MCF 10A (cell line): Measurements from ENCODE around the gene RER1. TPM values are rescaled to one million over a fixed set of nuclear protein-coding genes. Genes with fewer than 3 reads are reported as not detected.

Experiments
- BruUV-seq: library from RNA; stranded (reverse); fragments of 400-500 nt; replicated peaks from 2 replicates; lab custom pipeline; 2021; lab: Mats Ljungman, UMichigan
- CTCF ChIA-PET: fragments of 300-600 bp; sonication (Branson Sonifier 250); formaldehyde crosslinking; extraction: SDS; loops from one replicate; lab custom pipeline; 2021; ENCODE audit warnings: antibody characterized with exemption, inconsistent platforms; lab: Yijun Ruan, JAX
- POLR2A ChIA-PET: fragments of 300-600, 350-650 bp; sonication (Branson Sonifier 250); formaldehyde crosslinking; extraction: SDS; loops from one replicate; lab custom pipeline; 2020; ENCODE audit warnings: antibody characterized with exemption, inconsistent platforms; lab: Yijun Ruan, JAX
- DNase-seq: peaks from one replicate; pipeline ENCODE4 v3.0.0-alpha.2; 2018; ENCODE audit not compliant: unreplicated experiment
- H3K27ac Mint-ChIP-seq: one replicate; pipeline ENCODE4 v1.8.0; 2022; ENCODE audit warnings: mild to moderate bottlenecking, low read depth, mixed read lengths; ENCODE audit not compliant: unreplicated experiment
- H3K27me3 Mint-ChIP-seq: one replicate; pipeline ENCODE4 v1.8.0; 2022; ENCODE audit warnings: mixed read lengths; ENCODE audit not compliant: insufficient read depth, unreplicated experiment
- H3K36me3 Mint-ChIP-seq: one replicate; pipeline ENCODE4 v1.8.0; 2022; ENCODE audit warnings: mild to moderate bottlenecking, moderate library complexity, mixed read lengths; ENCODE audit not compliant: insufficient read depth, unreplicated experiment
- H3K4me1 Mint-ChIP-seq: one replicate; pipeline ENCODE4 v1.8.0; 2022; ENCODE audit warnings: mixed read lengths; ENCODE audit not compliant: insufficient read depth, unreplicated experiment
- H3K4me3 Mint-ChIP-seq: one replicate; pipeline ENCODE4 v1.8.0; 2022; ENCODE audit warnings: mild to moderate bottlenecking, moderate library complexity, mixed read lengths; ENCODE audit not compliant: unreplicated experiment
- H3K9me3 Mint-ChIP-seq: one replicate; pipeline ENCODE4 v1.8.0; 2022; ENCODE audit warnings: mixed read lengths; ENCODE audit not compliant: unreplicated experiment
- CTCF ChIP-seq: fragments of 200-600 bp; IDR thresholded peaks from one replicate; pipeline ENCODE4 v1.8.0; 2022; ENCODE audit warnings: antibody characterized with exemption, mild to moderate bottlenecking; ENCODE audit not compliant: unreplicated experiment
- intact Hi-C: fragments of 100-400 bp; cut with micrococcal nuclease; formaldehyde crosslinking; loops from 2 replicates; pipeline ENCODE4 v1.14.1; 2022
- total RNA-seq: library from RNA; stranded (reverse); gene quantifications from 2 replicates; pipeline ENCODE4 v1.2.3, GENCODE V29; 2022

RER1 gene
- total RNA-seq, 1 experiment from 2014 or later: 172 TPM

DNA sequence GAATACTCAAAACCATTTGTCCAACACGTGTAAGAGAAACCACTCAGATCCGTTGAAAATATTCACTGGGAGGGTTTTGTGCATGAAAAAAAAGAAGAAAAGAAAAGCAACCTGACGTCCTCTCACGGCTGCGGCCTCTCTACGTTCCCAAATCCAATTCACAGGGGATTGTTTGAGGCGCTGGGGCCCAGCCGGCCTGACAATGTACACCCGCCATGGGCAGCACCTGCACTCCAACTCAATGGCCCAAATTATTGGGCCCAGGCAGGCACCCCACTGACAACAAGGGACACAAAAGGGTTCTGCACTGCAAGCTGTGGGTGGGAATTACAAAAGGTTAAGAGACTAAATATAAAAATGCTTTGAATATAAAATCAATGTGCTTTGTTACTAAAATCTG is 41.8 kb upstream of the RER1 start:
- BruUV-seq: no TSS peak
- no peaks in the 10 kb centered on the region for H3K27me3 Mint-ChIP-seq
- intact Hi-C loops: no loop called here
- H3K4me1 Mint-ChIP-seq: no peaks in the 10 kb centered on the region
- CTCF ChIA-PET: no interaction called here
- DNase-seq: no peak
- H3K27ac Mint-ChIP-seq: no peak overlapping the region
- H3K9me3 Mint-ChIP-seq: no peaks in the 10 kb centered on the region
- POLR2A ChIA-PET: no interaction called here
- no peak for TF ChIP-seq CTCF
- no peak overlapping the region for H3K4me3 Mint-ChIP-seq
- H3K36me3 Mint-ChIP-seq: peaks cover 6% of the 10 kb centered on the region

DNA sequence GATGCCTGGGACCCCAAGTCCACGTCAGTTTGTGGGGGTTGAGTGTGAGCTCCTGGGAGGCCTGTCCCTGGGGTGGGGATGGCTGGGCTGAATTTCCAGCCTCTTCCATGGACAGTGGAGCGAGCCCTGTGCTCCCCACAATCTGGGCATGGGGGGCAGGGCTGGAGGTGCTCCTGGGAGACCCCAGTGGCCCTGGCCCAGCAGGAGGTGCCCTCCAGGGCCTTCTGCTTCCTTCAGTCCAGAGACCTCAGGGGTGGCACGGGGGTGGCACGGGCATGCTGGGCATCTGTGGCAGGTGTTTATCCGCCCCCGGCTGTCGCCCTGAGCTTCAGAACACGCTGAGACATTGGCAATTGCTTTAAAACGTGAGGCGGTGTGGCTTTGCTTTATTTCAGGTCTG is 41.1 kb upstream of the RER1 start:
- no peak for DNase-seq
- H3K9me3 Mint-ChIP-seq: no peaks in the 10 kb centered on the region
- no peak overlapping the region for H3K4me3 Mint-ChIP-seq
- no peaks in the 10 kb centered on the region for H3K4me1 Mint-ChIP-seq
- POLR2A ChIA-PET: no interaction called here
- H3K36me3 Mint-ChIP-seq: peaks cover 6% of the 10 kb centered on the region
- BruUV-seq: no TSS peak
- no peaks in the 10 kb centered on the region for H3K27me3 Mint-ChIP-seq
- CTCF ChIA-PET: no interaction called here
- intact Hi-C loops: no loop called here
- no peak overlapping the region for H3K27ac Mint-ChIP-seq
- no peak for TF ChIP-seq CTCF

DNA sequence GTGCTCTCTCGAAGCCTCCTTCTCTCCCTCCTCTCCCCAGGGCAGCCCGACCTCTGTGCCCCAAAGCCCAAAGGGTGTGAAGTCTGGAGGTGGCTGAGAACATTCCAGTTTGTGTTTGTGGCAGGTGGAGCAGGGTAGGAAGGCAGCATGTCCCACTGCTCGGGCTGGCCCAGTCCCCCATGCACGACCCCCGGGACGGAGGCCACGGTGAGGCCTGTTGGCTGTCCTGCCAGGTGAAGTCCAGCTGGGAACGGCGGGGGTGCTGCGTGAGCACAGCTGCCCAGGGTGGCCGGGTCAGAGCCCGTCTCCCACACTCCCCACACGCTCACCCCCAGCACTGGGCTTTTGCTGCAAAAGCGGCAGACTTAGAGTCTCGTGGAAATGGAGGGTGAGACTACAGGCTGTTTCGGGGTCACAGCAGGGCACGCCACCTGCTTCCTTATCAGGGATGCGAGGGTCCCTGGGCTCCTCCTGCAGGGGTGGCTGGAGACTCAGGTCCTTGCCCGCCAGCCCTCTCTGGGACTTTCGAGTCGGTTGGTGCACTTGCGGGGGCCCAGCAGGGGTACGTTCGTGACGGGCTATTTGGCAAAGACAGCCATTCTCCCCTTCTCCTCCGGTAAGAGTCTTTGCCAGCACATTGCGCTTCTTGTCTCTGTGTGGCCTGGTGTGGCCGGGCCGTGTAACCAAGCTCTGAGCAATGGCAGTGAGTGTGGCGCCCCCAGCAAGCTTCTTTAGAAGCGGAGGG is 40.6 kb upstream of the RER1 start:
- TF ChIP-seq CTCF: no peak
- intact Hi-C loops: no loop called here
- Mint-ChIP-seq H3K4me1 (no peaks in the 10 kb centered on the region), H3K27me3 (no peaks in the 10 kb centered on the region), H3K27ac (no peak overlapping the region), H3K9me3 (no peaks in the 10 kb centered on the region), H3K4me3 (no peak overlapping the region), H3K36me3 (peaks cover 6% of the 10 kb centered on the region)
- no TSS peak for BruUV-seq
- no peak for DNase-seq
- POLR2A ChIA-PET: no interaction called here
- CTCF ChIA-PET: interaction anchor here (0.6 kb wide), 1 partner anchor 1076 kb away, joined by 3 read pairs; no protein-coding TSS in a partner anchor

DNA sequence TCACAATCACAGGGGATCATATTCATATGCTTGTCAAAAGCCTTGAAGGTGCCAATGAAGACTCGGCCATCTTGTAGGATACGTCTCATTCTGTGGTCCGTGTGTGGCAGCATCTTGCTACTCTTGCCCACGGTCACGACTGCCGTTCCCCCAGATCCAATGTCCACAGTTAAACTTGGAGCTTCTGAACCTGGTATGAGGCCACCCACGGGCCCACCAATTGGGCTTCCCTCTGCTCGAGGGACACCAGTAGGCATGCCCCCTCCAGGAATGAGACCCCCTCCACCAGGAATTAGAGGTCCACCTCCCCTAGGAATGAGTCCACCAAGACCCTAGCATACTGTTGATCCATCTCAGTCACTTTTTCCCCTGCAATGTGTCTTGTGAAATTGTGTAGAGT is 39.9 kb upstream of the RER1 start:
- H3K36me3 Mint-ChIP-seq: peaks cover 6% of the 10 kb centered on the region
- no peak overlapping the region for H3K4me3 Mint-ChIP-seq
- ChIA-PET POLR2A (no interaction called here), CTCF (interaction anchor here (0.6 to 1.4 kb wide), 2 partner anchors 36 to 1075 kb away, joined by 3 read pairs; no protein-coding TSS in a partner anchor)
- H3K27ac Mint-ChIP-seq: no peak overlapping the region
- no TSS peak for BruUV-seq
- intact Hi-C loops: no loop called here
- no peak for DNase-seq
- TF ChIP-seq CTCF: no peak
- H3K9me3 Mint-ChIP-seq: no peaks in the 10 kb centered on the region
- H3K4me1 Mint-ChIP-seq: no peaks in the 10 kb centered on the region
- H3K27me3 Mint-ChIP-seq: no peaks in the 10 kb centered on the region
